Panc1 (cell line): ENCODE results near the gene PCTP.

Experiments used
- POLR2AphosphoS5 ChIP-seq: IDR thresholded peaks from 2 replicates; pipeline ENCODE4 v1.6.1; 2012; ENCODE audit warnings: mild to moderate bottlenecking, low read depth, low read length, moderate library complexity
- TCF7L2 ChIP-seq: IDR thresholded peaks from 2 replicates; pipeline ENCODE4 v1.6.1; 2011; ENCODE audit warnings: mild to moderate bottlenecking, low read depth, low read length, inconsistent platforms
- TF ChIP-seq, protein P1 (sequence below): fragments of 450-650 bp; IDR thresholded peaks from 2 replicates; pipeline ENCODE4 v1.5.1; 2017; ENCODE audit warnings: mild to moderate bottlenecking

DNA sequence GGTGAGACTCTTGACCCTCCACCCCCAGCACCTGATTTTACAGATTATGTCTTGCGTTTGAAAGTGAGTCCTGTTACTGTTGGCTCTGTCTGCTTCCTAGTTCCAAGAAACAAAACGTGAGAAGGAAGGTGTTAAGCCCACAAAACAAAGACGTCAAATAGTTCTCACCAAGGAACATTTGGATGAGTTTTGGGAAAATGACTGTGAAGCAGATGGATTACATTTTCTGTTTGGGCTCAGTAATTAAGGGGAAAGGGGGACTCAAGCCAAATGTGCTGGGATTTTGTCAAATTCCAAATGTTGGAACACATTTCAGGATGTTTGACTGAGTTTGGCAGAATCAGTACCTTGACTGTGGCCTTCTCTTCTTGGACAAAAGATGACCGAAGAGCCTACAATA is 71.2 kb downstream of the PCTP start:
- TF ChIP-seq, protein P1, sequence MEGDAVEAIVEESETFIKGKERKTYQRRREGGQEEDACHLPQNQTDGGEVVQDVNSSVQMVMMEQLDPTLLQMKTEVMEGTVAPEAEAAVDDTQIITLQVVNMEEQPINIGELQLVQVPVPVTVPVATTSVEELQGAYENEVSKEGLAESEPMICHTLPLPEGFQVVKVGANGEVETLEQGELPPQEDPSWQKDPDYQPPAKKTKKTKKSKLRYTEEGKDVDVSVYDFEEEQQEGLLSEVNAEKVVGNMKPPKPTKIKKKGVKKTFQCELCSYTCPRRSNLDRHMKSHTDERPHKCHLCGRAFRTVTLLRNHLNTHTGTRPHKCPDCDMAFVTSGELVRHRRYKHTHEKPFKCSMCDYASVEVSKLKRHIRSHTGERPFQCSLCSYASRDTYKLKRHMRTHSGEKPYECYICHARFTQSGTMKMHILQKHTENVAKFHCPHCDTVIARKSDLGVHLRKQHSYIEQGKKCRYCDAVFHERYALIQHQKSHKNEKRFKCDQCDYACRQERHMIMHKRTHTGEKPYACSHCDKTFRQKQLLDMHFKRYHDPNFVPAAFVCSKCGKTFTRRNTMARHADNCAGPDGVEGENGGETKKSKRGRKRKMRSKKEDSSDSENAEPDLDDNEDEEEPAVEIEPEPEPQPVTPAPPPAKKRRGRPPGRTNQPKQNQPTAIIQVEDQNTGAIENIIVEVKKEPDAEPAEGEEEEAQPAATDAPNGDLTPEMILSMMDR, result no peak
- TF ChIP-seq POLR2AphosphoS5 (no peak), TCF7L2 (no peak)
